Natural killer cell (primary cell): ENCODE data around the gene MTCH1. TPM values are rescaled to one million over a fixed set of nuclear protein-coding genes. Genes with fewer than 3 reads are reported as not detected.

ENCODE experiments used
- ATAC-seq, 3 donors: fragments of 150-1000 bp in 2 of 3; fragments of 200-7000 bp in 1 of 3; cut with Tn5 transposase; 1 replicate in 1 of 3; 2 replicates in 2 of 3; pipeline ENCODE4 v1.10.0; 2021; ENCODE audit warnings: mild to moderate bottlenecking in 2 of 3, moderate library complexity in 2 of 3
- DNase-seq, 2 donors: peaks; one replicate each; pipeline versions ENCODE4 v3.0.0 to v3.0.0-alpha.2; 2013 to 2021; ENCODE audit warnings: mixed read lengths in 1 of 2
- H3K27ac ChIP-seq: one replicate; pipeline ENCODE4 v1.5.1; 2013; ENCODE audit warnings: mild to moderate bottlenecking, low read length
- H3K27me3 ChIP-seq: one replicate; pipeline ENCODE4 v1.6.1; 2013; ENCODE audit warnings: low read length; ENCODE audit not compliant: control insufficient read depth, insufficient read depth
- H3K36me3 ChIP-seq: one replicate; pipeline ENCODE4 v1.6.1; 2013; ENCODE audit warnings: low read length; ENCODE audit not compliant: control insufficient read depth, insufficient read depth
- H3K4me1 ChIP-seq: one replicate; pipeline ENCODE4 v1.6.1; 2013; ENCODE audit warnings: low read length; ENCODE audit not compliant: control insufficient read depth, insufficient read depth
- H3K4me3 ChIP-seq: one replicate; pipeline ENCODE4 v1.5.1; 2013; ENCODE audit warnings: low read length
- H3K9me3 ChIP-seq: one replicate; pipeline ENCODE4 v1.6.1; 2013; ENCODE audit warnings: low read length; ENCODE audit not compliant: control insufficient read depth, insufficient read depth
- H3K27ac Mint-ChIP-seq, 2 donors: one replicate each; pipeline ENCODE4 v1.8.0; 2022; ENCODE audit warnings: mild to moderate bottlenecking in 2 of 2, mixed read lengths in 2 of 2, moderate library complexity in 1 of 2
- H3K27me3 Mint-ChIP-seq, 2 donors: one replicate each; pipeline ENCODE4 v1.8.0; 2022; ENCODE audit warnings: low read depth in 2 of 2, mixed read lengths in 2 of 2
- H3K36me3 Mint-ChIP-seq: one replicate; pipeline ENCODE4 v1.8.0; 2022; ENCODE audit warnings: mixed read lengths
- H3K4me1 Mint-ChIP-seq, 2 donors: one replicate each; pipeline ENCODE4 v1.8.0; 2022; ENCODE audit warnings: mixed read lengths in 2 of 2
- H3K4me3 Mint-ChIP-seq: one replicate; pipeline ENCODE4 v1.8.0; 2022; ENCODE audit warnings: mild to moderate bottlenecking, moderate library complexity, mixed read lengths
- H3K9me3 Mint-ChIP-seq, 2 donors: one replicate each; pipeline ENCODE4 v1.8.0; 2022; ENCODE audit warnings: mixed read lengths in 2 of 2
- CTCF ChIP-seq: fragments of 200-600 bp; IDR thresholded peaks from one replicate; pipeline ENCODE4 v1.8.0; 2022; ENCODE audit warnings: antibody characterized with exemption
- WGBS: methylation state at CpG from one replicate; pipeline ENCODE4 v1.1.7; 2013; ENCODE audit warnings: missing lambda C conversion rate; ENCODE audit not compliant: insufficient coverage; 5-methylcytosine and 5-hydroxymethylcytosine counted together
- intact Hi-C: fragments of 100-400 bp; cut with micrococcal nuclease; formaldehyde crosslinking; loops from one replicate; pipeline ENCODE4 v1.14.2; 2022
- total RNA-seq, 4 donors: library from RNA; stranded (reverse); fragments of 120-200 nt in 1 of 4; gene quantifications; one replicate each; pipeline versions ENCODE4 v1.2.3 to v1.2.4, GENCODE V29; 2013 to 2022

MTCH1 gene
- total RNA-seq, 3 donors from 2014 or later (not counting 1 experiment from before 2014, with no cell fraction given): 158 to 180 (median 162) TPM

GRCh38 chr6:36959555-36960250 lies 26.3 kb downstream of the MTCH1 start:
- Histone ChIP-seq H3K36me3 (no peaks in the 10 kb centered on the region), H3K9me3 (no peaks in the 10 kb centered on the region), H3K4me3 (no peak overlapping the region), H3K4me1 (peaks cover 40% of the 10 kb centered on the region), H3K27ac (no peak overlapping the region), H3K27me3 (no peaks in the 10 kb centered on the region)
- H3K27ac Mint-ChIP-seq: no peak overlapping the region
- no peak for DNase-seq
- no peaks in the 10 kb centered on the region for H3K9me3 Mint-ChIP-seq
- H3K4me1 Mint-ChIP-seq: peaks cover 28 to 47% of the 10 kb centered on the region in 2 donors
- no peak overlapping the region for H3K4me3 Mint-ChIP-seq
- TF ChIP-seq CTCF: no peak
- no peaks in the 10 kb centered on the region for H3K36me3 Mint-ChIP-seq
- H3K27me3 Mint-ChIP-seq: peaks cover 30 to 45% of the 10 kb centered on the region in 2 donors
- no peak for ATAC-seq
- intact Hi-C loops: no loop called here
- WGBS: 93% methylated on average over 15 of the region's 17 CpGs

- H3K4me1 ChIP-seq: peaks cover 40% of the 10 kb centered on the region
- no peak for ATAC-seq
- H3K27ac Mint-ChIP-seq: no peak overlapping the region
Measured at GRCh38 chr6:36958775-36959554, 27.0 kb downstream of the MTCH1 start.

GRCh38 chr6:36957773-36958271 lies 28.2 kb downstream of the MTCH1 start:
- Histone ChIP-seq H3K27me3 (no peaks in the 10 kb centered on the region), H3K4me1 (peaks cover 35% of the 10 kb centered on the region), H3K27ac (no peak overlapping the region), H3K4me3 (no peak overlapping the region), H3K36me3 (no peaks in the 10 kb centered on the region), H3K9me3 (no peaks in the 10 kb centered on the region)
- no peak overlapping the region for H3K4me3 Mint-ChIP-seq
- no peak overlapping the region for H3K27ac Mint-ChIP-seq
- peaks cover 35 to 41% of the 10 kb centered on the region in 2 donors for H3K4me1 Mint-ChIP-seq
- no peak for DNase-seq
- H3K9me3 Mint-ChIP-seq: no peaks in the 10 kb centered on the region
- H3K36me3 Mint-ChIP-seq: no peaks in the 10 kb centered on the region
- H3K27me3 Mint-ChIP-seq: peaks cover 37 to 62% of the 10 kb centered on the region in 2 donors
- intact Hi-C loops: no loop called here
- TF ChIP-seq CTCF: no peak
- WGBS: 97% methylated on average over 9 of the region's 9 CpGs
- ATAC-seq: no peak

More at GRCh38 chr6:36958775-36959554, 27.0 kb downstream of the MTCH1 start:
- Mint-ChIP-seq H3K4me1 (peaks cover 35 to 47% of the 10 kb centered on the region in 2 donors), H3K9me3 (no peaks in the 10 kb centered on the region), H3K4me3 (no peak overlapping the region), H3K27me3 (peaks cover 36 to 52% of the 10 kb centered on the region in 2 donors), H3K36me3 (no peaks in the 10 kb centered on the region)
- 90% methylated on average over 44 of the region's 44 CpGs for WGBS
- no peaks in the 10 kb centered on the region for H3K27me3 ChIP-seq
- TF ChIP-seq CTCF: no peak
- H3K27ac ChIP-seq: no peak overlapping the region
- H3K9me3 ChIP-seq: no peaks in the 10 kb centered on the region
- H3K4me3 ChIP-seq: no peak overlapping the region
- H3K36me3 ChIP-seq: no peaks in the 10 kb centered on the region
- intact Hi-C loops: no loop called here
- DNase-seq: no peak
